ENCODE measurements around the gene ACTR5.
A peak's percentile ranks its signal among the peaks of the same experiment; 100 is the strongest.

- TF ChIP-seq EZH2 (IDR thresholded peaks at IDR 0.05), result no peak
- 0 out of 2 replicates have a peak, but pooled peaks have one; percentile 13 for TF ChIP-seq RAD21 (IDR thresholded peaks at IDR 0.05; ENCODE audit: low read depth)
- 0 out of 2 replicates have a peak, but pooled peaks have one; percentile 51 for TF ChIP-seq CBX3 (IDR thresholded peaks at IDR 0.05; ENCODE audit: low read depth)
- TF ChIP-seq, protein P1, sequence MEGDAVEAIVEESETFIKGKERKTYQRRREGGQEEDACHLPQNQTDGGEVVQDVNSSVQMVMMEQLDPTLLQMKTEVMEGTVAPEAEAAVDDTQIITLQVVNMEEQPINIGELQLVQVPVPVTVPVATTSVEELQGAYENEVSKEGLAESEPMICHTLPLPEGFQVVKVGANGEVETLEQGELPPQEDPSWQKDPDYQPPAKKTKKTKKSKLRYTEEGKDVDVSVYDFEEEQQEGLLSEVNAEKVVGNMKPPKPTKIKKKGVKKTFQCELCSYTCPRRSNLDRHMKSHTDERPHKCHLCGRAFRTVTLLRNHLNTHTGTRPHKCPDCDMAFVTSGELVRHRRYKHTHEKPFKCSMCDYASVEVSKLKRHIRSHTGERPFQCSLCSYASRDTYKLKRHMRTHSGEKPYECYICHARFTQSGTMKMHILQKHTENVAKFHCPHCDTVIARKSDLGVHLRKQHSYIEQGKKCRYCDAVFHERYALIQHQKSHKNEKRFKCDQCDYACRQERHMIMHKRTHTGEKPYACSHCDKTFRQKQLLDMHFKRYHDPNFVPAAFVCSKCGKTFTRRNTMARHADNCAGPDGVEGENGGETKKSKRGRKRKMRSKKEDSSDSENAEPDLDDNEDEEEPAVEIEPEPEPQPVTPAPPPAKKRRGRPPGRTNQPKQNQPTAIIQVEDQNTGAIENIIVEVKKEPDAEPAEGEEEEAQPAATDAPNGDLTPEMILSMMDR (IDR thresholded peaks at IDR 0.05 in 2 of 3, conservative IDR thresholded peaks at IDR 0.05 in 1 of 3; ENCODE audit: borderline replicate concordance in 1 of 3, insufficient read depth in 1 of 3, low read depth in 2 of 3, low read length in 2 of 3), result no peak
- peak; percentile 91 for TF ChIP-seq FOSL1 (IDR thresholded peaks at IDR 0.05; ENCODE audit: low read depth)
- TF ChIP-seq ZNF274 (IDR thresholded peaks at IDR 0.05; ENCODE audit: low read depth, low read length), result no peak
- TF ChIP-seq, protein P2, sequence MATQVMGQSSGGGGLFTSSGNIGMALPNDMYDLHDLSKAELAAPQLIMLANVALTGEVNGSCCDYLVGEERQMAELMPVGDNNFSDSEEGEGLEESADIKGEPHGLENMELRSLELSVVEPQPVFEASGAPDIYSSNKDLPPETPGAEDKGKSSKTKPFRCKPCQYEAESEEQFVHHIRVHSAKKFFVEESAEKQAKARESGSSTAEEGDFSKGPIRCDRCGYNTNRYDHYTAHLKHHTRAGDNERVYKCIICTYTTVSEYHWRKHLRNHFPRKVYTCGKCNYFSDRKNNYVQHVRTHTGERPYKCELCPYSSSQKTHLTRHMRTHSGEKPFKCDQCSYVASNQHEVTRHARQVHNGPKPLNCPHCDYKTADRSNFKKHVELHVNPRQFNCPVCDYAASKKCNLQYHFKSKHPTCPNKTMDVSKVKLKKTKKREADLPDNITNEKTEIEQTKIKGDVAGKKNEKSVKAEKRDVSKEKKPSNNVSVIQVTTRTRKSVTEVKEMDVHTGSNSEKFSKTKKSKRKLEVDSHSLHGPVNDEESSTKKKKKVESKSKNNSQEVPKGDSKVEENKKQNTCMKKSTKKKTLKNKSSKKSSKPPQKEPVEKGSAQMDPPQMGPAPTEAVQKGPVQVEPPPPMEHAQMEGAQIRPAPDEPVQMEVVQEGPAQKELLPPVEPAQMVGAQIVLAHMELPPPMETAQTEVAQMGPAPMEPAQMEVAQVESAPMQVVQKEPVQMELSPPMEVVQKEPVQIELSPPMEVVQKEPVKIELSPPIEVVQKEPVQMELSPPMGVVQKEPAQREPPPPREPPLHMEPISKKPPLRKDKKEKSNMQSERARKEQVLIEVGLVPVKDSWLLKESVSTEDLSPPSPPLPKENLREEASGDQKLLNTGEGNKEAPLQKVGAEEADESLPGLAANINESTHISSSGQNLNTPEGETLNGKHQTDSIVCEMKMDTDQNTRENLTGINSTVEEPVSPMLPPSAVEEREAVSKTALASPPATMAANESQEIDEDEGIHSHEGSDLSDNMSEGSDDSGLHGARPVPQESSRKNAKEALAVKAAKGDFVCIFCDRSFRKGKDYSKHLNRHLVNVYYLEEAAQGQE (IDR thresholded peaks at IDR 0.05; ENCODE audit: low read depth), result no peak
- no peak for TF ChIP-seq POLR2A (IDR thresholded peaks at IDR 0.05; ENCODE audit: borderline replicate concordance, extremely low read depth, insufficient read depth, insufficient read length)
- peak; percentile 86 for TF ChIP-seq SP1 (IDR thresholded peaks at IDR 0.05; ENCODE audit: low read depth)
- TF ChIP-seq POLR2AphosphoS5 (IDR thresholded peaks at IDR 0.05; ENCODE audit: low read depth, low read length), result peak; percentile 45; the same call in 1 of the 2 replicates
- TF ChIP-seq EGR1 (IDR thresholded peaks at IDR 0.05; ENCODE audit: low read depth), result peak; percentile 52
- TF ChIP-seq SIN3A (IDR thresholded peaks at IDR 0.05; ENCODE audit: low read depth), result peak; percentile 55
- TF ChIP-seq, protein P3, sequence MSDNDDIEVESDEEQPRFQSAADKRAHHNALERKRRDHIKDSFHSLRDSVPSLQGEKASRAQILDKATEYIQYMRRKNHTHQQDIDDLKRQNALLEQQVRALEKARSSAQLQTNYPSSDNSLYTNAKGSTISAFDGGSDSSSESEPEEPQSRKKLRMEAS (IDR thresholded peaks at IDR 0.05), result no peak; the same call in 1 of the 2 replicates
- TF ChIP-seq CEBPB (IDR thresholded peaks at IDR 0.05; ENCODE audit: low read depth), result peak; percentile 68
These were observed 31.2 kb downstream of the ACTR5 start for GRCh38 chr20:38779247-38780097.

Measured in HCT116 (cell line).